CMK (cell line): ENCODE measurements around the gene ERVFRD-1.

Experiments
- DNase-seq: peaks from one replicate; pipeline ENCODE4 v3.0.0-alpha.2; 2010; ENCODE audit warnings: low read depth

ERVFRD-1 gene, protein sequence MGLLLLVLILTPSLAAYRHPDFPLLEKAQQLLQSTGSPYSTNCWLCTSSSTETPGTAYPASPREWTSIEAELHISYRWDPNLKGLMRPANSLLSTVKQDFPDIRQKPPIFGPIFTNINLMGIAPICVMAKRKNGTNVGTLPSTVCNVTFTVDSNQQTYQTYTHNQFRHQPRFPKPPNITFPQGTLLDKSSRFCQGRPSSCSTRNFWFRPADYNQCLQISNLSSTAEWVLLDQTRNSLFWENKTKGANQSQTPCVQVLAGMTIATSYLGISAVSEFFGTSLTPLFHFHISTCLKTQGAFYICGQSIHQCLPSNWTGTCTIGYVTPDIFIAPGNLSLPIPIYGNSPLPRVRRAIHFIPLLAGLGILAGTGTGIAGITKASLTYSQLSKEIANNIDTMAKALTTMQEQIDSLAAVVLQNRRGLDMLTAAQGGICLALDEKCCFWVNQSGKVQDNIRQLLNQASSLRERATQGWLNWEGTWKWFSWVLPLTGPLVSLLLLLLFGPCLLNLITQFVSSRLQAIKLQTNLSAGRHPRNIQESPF

DNA sequence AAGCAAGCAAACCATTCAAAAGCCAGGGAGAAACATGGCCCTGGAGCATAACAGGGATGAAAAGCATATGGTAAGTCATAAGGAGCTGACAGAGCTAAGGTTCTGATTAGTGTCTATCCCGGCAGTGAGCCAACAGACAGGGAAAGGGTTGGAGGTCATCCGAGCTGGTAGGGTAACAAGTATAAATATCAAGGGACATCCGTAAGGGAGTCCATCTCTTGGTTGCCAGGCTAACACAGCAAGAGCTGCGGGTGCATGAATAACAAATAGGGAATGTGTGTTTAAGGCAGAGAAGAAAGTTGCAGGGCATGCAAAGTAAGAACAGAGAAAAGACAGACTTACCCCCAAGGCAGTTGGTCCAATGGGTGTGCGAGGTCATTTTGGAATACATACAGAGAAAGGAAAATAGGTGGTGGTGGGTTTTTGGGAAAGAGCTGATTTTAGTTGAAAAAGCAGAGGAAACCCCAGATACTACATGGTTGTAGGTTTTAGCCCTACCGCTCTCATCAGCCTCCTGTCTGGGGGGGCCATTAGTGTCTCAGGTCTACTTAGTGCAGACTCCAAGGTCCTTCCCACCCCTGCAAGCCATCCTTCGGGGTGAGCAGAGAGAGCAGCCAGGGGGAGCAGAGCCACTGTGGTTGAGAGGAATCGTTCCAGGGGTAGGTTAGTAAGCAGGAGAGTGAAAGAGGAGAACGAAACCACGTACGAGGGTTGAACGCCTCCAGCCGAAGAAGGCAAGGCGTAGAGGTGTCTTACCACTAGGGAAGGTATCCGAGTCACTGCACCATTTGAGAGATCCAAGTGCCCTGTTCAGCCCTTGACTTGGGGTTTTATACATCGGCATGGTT, at the start of gene ERVFRD-1:
Gene ERVFRD-1, minus strand, starts transcription at position 805 of the 848 bp plus-strand sequence. CDS start 6,415 bp downstream, outside the sequence.
- no peak for DNase-seq

DNA sequence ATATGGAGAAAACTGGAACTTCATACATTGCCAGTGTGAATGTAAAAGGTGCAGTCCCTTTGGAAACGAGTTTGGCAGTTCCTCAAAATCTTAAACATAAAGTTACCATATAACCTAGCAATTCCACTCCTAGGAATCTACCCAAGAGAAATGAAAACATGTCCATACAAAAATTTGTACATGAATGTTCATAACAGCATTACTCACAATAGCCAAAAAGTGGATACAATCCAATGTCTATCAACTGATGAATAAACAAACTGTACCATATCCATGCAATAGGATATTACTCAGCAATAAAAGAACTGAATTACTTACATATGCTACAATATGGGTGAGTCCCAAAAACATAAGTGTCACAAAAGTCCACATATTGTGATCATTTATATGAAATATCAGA, 48.7 kb upstream of the ERVFRD-1 start:
- DNase-seq, result no peak

DNA sequence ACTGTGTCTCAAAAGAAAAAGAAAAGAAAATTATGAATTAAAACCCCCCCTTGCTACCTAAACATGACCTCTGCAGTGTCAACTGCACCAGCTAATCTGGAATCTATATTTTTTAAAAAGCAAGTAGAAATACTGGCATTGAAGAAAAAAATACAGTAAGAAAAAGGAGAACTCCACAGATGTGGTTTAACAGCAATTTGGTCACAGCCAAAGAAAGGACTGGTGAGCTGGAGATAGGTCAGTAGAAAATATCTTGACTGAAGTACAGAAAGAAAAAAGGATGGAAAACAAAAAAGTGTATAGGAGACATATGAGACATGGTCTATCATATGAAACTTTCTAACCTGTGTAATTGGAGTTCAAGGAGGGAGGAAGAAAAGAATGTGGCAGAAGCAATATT, 44.1 kb upstream of the ERVFRD-1 start:
- no peak for DNase-seq

DNA sequence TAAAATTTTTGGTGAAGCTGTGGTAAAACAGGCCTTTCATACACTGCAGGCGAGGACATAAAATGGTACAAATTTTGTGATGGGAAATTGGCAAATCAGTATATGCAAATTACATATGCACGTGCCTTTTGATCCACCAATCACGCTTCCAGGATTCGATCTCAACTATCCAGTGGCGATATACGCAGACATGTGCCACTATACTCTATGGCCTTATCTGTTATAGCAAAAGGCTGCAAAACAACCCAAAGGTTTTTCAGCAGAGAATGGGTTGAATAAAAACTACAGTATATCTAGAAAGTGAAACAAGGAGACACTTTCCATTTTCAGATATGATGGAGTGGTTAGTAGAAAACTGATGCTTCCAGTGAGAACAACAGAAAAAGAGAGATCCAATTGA, 41.9 kb upstream of the ERVFRD-1 start:
- no peak for DNase-seq

DNA sequence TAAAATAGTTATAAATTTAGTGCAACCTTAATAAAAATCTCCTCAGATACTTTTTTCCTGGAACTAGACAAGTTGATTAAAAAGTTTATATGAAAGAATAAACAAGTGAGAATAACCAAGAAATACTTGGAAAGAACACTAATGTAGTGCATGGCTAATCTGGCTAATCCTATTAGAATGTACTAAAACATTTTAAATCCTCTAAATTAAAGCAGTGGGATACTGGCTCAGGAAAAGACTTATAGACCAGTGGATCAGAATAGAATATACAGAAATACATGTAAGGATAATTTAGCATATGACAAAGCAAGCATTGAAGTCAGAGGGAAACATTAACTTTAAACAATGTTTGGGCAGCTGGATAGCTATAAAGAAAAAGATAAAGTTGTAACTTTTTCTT, 41.1 kb upstream of the ERVFRD-1 start:
- no peak for DNase-seq

DNA sequence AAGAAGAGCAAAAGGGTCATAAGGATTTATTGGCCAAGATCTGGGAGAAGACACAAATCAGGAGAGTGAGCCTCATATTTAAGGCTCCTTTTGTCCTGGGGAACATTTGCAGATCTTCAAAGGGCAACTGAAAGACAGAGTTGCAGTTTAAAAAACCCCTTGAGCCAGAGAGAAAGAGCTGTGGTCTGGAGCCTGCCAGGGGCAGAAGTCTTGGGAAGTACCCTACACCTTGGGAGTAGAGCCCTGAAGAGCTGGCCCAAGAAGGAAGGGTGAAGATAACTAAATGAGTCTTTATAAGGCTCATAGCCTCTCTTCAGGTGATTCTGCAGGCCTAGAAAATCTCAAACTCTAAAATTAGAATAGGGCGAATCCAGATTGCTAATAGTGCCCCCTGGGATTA, 40.0 kb upstream of the ERVFRD-1 start:
- DNase-seq, result no peak

DNA sequence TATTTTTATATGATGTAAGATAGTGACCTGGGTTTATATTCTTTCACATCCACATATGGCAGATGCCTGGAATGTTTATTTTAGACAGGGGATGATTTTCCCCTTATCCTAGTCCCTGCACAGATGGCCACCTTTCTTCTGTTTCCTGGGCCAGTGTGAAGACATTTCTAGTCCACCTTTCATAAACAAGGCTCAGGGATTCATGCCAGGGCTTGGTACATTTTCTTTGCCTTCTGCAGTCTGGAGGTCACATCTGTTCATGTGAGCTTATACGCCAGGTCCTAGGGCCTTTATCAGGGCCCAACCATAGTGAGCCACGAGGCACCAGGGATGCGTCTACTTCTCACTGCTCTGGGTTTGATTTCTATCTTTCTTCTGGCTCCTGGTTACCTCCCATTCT, 38.0 kb upstream of the ERVFRD-1 start:
- no peak for DNase-seq

DNA sequence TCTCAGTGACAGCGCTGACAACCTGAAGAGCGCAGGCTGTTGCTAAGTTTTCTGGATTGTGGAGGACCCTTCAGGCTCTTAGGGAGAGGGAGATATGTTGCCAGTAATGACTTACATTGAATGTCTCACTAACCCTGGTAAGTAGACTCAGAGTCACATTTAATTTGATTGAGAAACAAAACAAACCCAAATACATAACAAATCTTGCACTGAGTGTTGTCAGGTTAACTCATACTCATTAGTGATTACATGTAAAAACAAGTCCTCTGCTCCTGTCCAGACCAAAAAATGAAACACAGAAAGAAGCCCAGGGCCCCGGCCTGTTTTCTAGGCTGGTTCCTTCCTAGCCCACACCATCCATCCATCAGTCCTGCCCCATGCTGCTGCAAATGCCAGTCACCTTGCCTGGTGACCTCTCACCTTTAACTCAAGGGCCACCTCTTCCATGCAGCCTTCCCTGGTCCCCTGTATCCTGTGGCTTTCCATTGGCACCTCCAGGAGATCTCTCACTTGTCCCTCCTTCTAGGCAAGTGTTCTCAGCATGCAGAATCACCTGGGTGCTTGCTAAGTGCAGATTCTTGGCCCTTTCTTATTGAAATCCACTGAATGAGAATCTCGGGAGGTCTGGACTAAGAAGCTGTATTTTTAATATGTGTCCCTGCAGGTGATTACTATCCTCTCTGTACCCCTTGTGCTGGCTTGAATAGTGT, 34.7 kb upstream of the ERVFRD-1 start:
- no peak for DNase-seq

DNA sequence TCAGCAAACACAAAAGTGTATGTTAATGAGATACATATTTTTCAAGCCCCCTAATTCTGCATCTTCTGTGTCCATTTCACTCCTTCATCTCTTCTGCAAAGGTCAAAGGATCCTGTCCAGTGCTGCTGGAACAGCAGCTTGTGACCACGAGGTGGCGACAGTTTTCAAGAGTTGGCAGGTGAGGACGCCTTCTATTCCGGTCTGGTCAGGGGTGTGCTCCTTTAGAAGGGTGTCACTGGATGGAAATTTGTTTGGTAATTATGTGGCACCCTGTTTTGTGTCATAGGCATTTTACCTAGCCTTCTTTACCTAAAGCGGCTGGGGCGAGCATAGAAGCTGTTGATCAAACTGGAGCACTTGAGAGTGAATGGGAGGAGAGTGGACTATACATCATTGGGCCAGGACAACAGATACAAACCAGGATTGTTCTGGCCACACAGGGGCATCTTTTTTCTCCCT, 32.9 kb upstream of the ERVFRD-1 start:
- DNase-seq, result peak; percentile 33

DNA sequence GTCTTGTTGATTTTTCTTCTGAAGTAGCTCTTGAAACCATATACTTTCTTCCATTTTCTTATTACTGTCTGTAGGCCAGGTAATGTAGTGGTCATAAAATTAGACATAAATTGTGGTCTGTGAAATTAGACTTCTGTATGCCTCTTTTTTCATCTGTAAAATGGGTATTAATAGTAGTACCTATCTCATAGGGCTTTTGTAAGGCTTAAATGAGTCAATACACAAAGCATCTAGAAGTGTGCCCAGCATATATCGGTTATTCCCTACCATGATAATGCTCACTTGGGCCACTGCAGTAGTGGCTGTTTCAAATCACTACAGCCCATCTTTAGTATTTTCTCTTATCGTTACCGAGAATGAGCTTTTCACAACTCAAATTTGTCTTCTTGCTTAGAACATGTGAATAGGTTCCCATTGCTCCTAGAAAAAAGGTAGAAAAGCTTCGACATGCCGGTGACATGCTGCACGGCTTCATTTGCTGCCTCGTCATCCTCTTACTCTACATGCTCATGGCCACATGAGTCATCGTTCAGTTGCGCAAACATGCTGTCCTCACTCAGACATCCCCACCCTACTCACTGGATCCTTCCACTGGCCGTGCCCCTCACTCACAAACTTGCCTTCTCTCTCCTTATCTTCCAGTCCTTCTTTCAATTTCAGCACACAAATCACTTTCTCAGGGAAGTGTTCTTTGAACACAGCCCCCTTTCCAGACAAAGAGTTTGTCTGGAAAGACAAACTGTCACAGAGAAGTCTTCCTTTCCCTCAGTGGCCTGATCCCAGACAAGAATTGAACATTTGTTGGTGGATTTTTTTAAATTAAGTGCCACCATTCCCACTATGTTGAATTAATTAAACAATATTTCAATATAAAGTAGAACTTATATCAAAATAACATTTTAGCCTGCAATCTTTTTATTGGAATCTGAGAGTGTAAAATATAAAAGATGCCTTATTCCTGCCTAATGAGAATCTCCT, 32.2 kb upstream of the ERVFRD-1 start:
- DNase-seq, result no peak

DNA sequence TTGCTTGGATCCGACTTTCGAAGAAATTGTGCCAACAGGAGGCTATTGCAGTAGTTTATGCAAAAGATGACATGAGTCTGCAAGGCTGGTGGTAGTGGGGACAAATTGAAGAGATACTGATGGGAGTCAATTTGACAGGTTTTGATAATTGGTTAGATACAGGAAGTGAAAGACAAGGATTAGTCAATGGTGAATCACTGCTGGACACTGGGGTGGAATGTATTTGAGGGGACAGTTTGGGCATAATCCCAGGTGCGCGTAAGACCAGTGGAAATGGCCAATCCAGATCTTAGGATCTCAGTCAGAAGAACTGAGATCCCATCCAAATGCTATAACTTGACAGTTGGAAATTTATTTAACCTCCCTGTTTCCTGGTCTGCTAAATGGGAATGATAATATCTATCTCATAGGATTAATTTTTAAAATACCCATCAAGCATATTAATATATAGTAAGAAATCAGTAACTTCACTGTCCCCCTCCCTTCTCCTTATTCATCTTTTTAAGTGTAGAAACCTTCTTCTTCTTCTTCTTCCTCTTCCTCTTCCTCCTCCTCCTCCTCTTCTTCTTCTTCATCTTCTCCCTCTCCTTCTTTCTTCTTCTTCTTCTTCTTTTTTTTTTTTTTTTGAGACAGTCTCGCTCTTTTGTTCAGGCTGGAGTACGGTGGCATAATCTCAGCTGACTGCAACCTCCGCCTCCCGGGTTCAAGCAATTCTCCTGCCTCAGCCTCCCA, 30.9 kb upstream of the ERVFRD-1 start:
- DNase-seq, result no peak

DNA sequence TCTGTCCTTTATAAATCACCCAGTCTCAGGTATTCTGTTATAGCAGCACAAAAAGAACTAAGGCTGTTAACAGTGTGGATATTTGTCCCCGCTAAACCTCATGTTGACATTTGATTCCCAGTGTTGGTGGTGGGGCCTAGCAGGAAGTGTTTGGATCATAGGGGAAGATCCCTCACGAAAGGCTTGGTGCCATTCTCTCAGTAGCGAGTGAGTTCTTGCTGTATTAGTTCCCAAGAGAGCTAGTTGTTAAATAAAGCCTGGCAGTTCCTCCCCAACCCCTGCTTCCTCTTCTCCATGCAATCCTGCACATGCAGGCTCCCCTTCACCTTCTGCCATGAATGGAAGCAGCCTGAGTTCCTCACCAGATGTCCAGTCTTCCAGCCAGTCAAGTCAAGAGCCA, 29.8 kb upstream of the ERVFRD-1 start:
- no peak for DNase-seq

DNA sequence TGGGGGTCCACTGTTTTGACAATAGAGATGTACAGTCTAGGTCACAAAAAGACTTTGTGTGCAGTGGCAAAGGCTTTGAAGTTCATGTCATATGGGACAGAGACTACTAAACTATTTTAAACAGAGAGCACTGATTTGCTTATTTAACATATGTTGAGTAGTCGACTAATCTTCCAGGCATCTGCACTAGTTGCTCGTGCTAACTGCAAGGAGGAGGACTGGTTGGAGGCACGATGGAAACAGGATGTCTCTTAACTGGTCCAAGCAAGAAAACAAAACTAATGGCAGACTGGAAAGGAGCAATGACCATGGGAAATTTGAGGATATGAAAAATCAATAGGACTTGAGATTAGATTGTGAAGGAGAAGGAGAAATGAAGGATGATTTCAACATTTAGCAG, 28.5 kb upstream of the ERVFRD-1 start:
- DNase-seq, result no peak

DNA sequence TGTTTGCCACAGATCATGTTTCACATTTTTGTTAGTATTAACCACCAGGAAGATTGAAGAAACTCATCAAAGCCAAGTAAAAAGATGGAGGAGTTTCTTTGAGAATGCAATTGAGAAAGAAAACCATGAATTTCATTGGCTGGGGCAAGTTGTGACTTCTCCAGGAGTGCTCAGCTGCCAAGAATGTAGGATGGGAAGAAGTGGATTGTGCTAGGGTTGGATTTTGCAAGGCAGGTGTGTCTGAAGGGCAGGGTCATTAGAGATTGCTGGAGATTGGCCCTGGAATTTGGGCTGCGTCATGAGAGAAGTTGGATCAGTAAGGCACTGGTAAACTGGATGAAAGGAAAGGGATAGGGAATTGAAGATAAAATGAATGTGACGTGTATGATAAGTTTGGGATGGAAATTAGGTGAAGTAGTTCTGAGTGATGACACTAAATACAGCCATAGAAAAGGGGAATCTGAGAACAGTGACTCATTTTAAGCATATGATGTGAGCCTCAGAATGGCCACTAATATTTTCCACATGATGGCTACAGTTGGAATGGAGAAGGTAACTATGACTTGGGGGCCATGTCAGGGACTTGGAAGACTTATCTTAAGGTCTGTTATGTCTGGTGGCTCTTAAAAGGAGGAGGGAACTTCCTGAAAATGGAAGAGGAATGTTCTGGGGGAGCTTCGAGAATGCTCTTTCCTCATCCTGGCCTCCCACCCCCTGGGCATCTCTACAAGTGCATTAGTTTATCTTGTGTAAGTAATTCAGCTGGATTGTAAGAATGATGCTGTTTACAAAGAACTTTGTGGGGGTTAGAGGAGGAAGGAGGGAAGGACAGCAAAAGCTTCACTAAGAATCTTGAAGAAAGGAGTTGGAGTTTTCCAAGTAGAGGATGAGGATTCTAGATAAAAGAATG, 27.8 kb upstream of the ERVFRD-1 start:
- no peak for DNase-seq

DNA sequence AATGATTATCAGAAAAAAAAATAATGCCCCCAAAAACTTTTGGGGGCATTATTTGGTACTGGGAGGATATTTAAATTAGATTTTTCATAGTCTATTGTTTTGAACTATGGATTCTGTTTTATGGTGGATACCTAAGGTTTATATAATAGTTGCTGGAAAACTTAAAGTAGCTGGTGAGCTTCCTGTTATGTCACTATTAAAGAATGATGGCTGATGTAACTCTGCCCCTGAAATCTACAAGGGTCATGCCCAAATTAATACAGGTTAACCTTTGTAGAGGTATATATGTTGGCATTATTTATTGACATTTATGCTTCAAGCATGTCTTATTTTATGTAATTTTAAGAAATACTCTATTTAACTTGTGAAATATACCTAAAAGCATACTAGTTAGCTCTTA, 25.3 kb upstream of the ERVFRD-1 start:
- DNase-seq, result no peak

DNA sequence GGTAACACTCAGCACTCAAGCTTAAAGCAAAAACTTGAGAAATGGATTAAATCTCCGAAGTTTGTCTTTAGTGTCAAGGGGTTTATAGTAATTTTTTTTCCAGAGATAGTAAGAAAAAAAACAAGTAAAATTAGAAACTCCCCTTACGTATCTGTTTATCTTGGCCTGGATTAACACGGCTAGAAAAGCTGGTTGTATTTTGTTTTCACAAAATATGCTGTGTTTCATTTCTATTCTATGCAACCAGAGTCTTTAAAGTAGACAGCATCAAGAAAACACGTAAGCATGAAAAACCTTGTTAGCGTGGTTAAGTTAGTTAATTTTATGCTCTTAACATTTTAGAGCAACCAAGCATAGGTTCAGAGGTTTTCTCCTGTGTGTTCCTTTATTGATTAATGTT, 21.8 kb upstream of the ERVFRD-1 start:
- no peak for DNase-seq

DNA sequence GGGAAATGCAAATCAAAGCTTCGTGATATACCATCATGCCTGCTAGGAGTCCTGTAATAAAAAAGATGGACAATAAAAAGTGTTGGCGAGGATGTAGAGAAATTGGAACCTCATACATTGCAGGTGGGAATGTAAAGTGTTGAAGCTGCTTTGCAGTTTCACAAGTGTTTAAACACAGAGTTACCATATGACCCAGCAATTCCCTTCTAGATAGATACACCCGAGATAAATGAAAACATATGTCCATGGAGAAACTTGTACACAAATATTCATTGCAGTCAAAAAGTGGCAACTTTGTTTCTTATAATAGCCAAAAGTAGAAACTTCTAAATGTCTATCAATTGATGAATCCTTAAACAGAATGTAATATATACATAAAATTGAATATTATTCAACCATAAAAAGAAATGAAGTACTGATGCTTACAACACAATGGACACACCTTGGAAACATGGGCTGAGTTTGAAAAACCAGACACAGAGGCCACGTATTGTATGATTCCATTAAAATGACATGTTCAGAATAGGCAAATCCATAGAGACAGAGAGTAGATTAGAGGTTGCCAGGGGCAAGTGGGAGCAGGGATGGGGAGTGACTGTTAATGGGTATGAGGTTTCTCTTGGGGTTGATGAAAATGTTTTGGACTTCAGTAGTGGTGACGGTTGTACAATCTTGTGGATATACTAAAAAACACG, 20.8 kb upstream of the ERVFRD-1 start:
- DNase-seq, result no peak

DNA sequence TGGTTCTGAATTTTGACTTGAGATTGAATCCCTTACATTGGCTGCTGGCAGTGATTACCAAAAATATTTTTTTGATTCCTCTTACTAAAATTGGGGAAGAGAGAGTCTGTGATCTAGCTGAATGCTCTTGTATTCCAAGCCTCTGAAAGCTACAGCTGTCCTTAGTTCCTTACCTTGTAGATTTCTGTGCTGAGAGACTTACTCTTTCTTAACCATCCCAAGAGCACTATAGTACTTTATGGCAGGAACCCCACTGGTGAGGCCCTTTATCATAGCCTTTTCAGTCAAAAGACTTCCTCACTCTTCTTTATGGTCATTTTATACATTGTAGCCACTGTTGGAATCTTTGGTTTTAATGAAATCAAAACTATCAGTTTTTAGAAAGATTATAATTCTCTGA, 19.1 kb upstream of the ERVFRD-1 start:
- DNase-seq, result no peak
